ENCODE data around the gene GAPDH. TPM values are rescaled to one million over a fixed set of nuclear protein-coding genes. Genes with fewer than 3 reads are reported as not detected.

The GAPDH gene
- total and polyA plus RNA-seq, 10 of the 15 experiments (the other 5 are each of a cell fraction or from before 2014, with no cell fraction given) = 5,606 to 14,240 (median 9,400) TPM

GRCh38 chr12:6547987-6548386 lies 13.7 kb downstream of the GAPDH start:
- H3K27me3 ChIP-seq (replicated peaks in 1 of 2; ENCODE audit: control insufficient read depth in 2 of 2, insufficient read depth in 2 of 2, low read length in 1 of 2) = no peaks in the 10 kb centered on the region
- H2AFZ ChIP-seq (ENCODE audit: control insufficient read depth, low read depth, low read length) = no peak overlapping the region
- H3K36me3 ChIP-seq (ENCODE audit: control insufficient read depth in 2 of 2, insufficient read depth in 2 of 2, low read length in 1 of 2) = peaks cover 16 to 19% of the 10 kb centered on the region in 2 experiments
- CTCF ChIA-PET = interaction anchor here (1.4 kb wide), 1 partner anchor 10 kb away, joined by 3 read pairs; no protein-coding TSS in a partner anchor
- no peak for FAIRE-seq
- POLR2A ChIA-PET = interaction anchor here (0.8 kb wide), 1 partner anchor 15 kb away, joined by 3 read pairs; no protein-coding TSS in a partner anchor
- TF ChIP-seq SMAD1 (IDR thresholded peaks at IDR 0.05; ENCODE audit: low read depth, partially characterized antibody) (no peak), ZBED1 (IDR thresholded peaks at IDR 0.05; ENCODE audit: borderline replicate concordance) (no peak)
- intact Hi-C loops (cut with micrococcal nuclease; ENCODE audit: unreplicated experiment) (no loop called here), in situ Hi-C loops (cut with MboI) (no loop called here)
- no peak for DNase-seq (ENCODE audit: low read depth, low spot score)
- SMC1A ChIA-PET (ENCODE audit: uncharacterized antibody, unreplicated experiment) = no interaction called here
- WGBS (ENCODE audit: insufficient coverage, insufficient replicate concordance, low lambda C conversion rate, missing lambda C conversion rate) = 96% methylated on average over 9 of the region's 9 CpGs
- no peak overlapping the region for H3K4me2 ChIP-seq (ENCODE audit: control insufficient read depth, insufficient read depth)
- no peak overlapping the region for H3K9ac ChIP-seq (ENCODE audit: control insufficient read depth, insufficient read depth, low read length)
- no TSS peak for BruUV-seq (replicated peaks)
- no peaks in the 10 kb centered on the region for H4K20me1 ChIP-seq (ENCODE audit: control insufficient read depth, insufficient read depth)
- RAD21 ChIA-PET (ENCODE audit: unreplicated experiment) = no interaction called here
- no peak for ATAC-seq
- no peaks in the 10 kb centered on the region for H3K9me3 ChIP-seq (replicated peaks; ENCODE audit: control insufficient read depth, insufficient read depth, low read length)
- H3K4me3 ChIP-seq = no peak overlapping the region
- H3K27ac ChIP-seq (ENCODE audit: control insufficient read depth, insufficient read depth) = no peak overlapping the region
- peaks cover 2% of the 10 kb centered on the region for H3K4me1 ChIP-seq (ENCODE audit: control insufficient read depth, insufficient read depth, low read length)
- peaks cover 17% of the 10 kb centered on the region for H3K79me2 ChIP-seq (ENCODE audit: control insufficient read depth, insufficient read depth, low read length)

GRCh38 chr12:6548556-6548955 lies 14.2 kb downstream of the GAPDH start:
- TF ChIP-seq HDAC2 (IDR thresholded peaks at IDR 0.05) = no peak
- TF ChIP-seq, protein P1, sequence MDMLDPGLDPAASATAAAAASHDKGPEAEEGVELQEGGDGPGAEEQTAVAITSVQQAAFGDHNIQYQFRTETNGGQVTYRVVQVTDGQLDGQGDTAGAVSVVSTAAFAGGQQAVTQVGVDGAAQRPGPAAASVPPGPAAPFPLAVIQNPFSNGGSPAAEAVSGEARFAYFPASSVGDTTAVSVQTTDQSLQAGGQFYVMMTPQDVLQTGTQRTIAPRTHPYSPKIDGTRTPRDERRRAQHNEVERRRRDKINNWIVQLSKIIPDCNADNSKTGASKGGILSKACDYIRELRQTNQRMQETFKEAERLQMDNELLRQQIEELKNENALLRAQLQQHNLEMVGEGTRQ (IDR thresholded peaks at IDR 0.05; ENCODE audit: borderline replicate concordance, low read depth, low read length) = no peak
- no peak for TF ChIP-seq DPF2 (IDR thresholded peaks at IDR 0.05)
- TF ChIP-seq BACH1 (IDR thresholded peaks at IDR 0.05; ENCODE audit: borderline replicate concordance) = no peak
- no peak for TF ChIP-seq PAX8 (IDR thresholded peaks at IDR 0.05)
- TF ChIP-seq, protein P2, sequence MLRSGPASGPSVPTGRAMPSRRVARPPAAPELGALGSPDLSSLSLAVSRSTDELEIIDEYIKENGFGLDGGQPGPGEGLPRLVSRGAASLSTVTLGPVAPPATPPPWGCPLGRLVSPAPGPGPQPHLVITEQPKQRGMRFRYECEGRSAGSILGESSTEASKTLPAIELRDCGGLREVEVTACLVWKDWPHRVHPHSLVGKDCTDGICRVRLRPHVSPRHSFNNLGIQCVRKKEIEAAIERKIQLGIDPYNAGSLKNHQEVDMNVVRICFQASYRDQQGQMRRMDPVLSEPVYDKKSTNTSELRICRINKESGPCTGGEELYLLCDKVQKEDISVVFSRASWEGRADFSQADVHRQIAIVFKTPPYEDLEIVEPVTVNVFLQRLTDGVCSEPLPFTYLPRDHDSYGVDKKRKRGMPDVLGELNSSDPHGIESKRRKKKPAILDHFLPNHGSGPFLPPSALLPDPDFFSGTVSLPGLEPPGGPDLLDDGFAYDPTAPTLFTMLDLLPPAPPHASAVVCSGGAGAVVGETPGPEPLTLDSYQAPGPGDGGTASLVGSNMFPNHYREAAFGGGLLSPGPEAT (IDR thresholded peaks at IDR 0.05; ENCODE audit: low read depth) = no peak
- no peak for TF ChIP-seq PKNOX1 (IDR thresholded peaks at IDR 0.05)
- TF ChIP-seq ZNF207 (IDR thresholded peaks at IDR 0.05; ENCODE audit: borderline replicate concordance) = no peak
- TF ChIP-seq JUNB (IDR thresholded peaks at IDR 0.05) = no peak
- no peak for ATAC-seq
- no peak overlapping the region for H3K9ac ChIP-seq (ENCODE audit: control insufficient read depth, insufficient read depth, low read length)
- CTCF ChIA-PET = interaction anchor here (7.4 kb wide), 1 partner anchor 9 kb away, joined by 69 read pairs; no protein-coding TSS in a partner anchor
- H3K4me3 ChIP-seq = no peak overlapping the region
- peaks cover 16 to 19% of the 10 kb centered on the region in 2 experiments for H3K36me3 ChIP-seq (ENCODE audit: control insufficient read depth in 2 of 2, insufficient read depth in 2 of 2, low read length in 1 of 2)
- H3K27me3 ChIP-seq (replicated peaks in 1 of 2; ENCODE audit: control insufficient read depth in 2 of 2, insufficient read depth in 2 of 2, low read length in 1 of 2) = no peaks in the 10 kb centered on the region
- POLR2A ChIA-PET = no interaction called here
- H3K9me3 ChIP-seq (replicated peaks; ENCODE audit: control insufficient read depth, insufficient read depth, low read length) = no peaks in the 10 kb centered on the region
- WGBS (ENCODE audit: insufficient coverage, insufficient replicate concordance, low lambda C conversion rate, missing lambda C conversion rate) = 96% methylated on average over 26 of the region's 26 CpGs
- H3K4me2 ChIP-seq (ENCODE audit: control insufficient read depth, insufficient read depth) = no peak overlapping the region
- H3K27ac ChIP-seq (ENCODE audit: control insufficient read depth, insufficient read depth) = no peak overlapping the region
- in situ Hi-C loops (cut with MboI) = no loop called here
- RAD21 ChIA-PET (ENCODE audit: unreplicated experiment) = no interaction called here
- FAIRE-seq = no peak
- no TSS peak for BruUV-seq (replicated peaks)
- SMC1A ChIA-PET (ENCODE audit: uncharacterized antibody, unreplicated experiment) = interaction anchor here (0.8 kb wide), 1 partner anchor 125 kb away, joined by 3 read pairs; no protein-coding TSS in a partner anchor
- intact Hi-C loops (cut with micrococcal nuclease; ENCODE audit: unreplicated experiment) = no loop called here
- no peaks in the 10 kb centered on the region for H4K20me1 ChIP-seq (ENCODE audit: control insufficient read depth, insufficient read depth)
- peaks cover 22% of the 10 kb centered on the region for H3K79me2 ChIP-seq (ENCODE audit: control insufficient read depth, insufficient read depth, low read length)
- no peak for DNase-seq (ENCODE audit: low read depth, low spot score)
- H2AFZ ChIP-seq (ENCODE audit: control insufficient read depth, low read depth, low read length) = no peak overlapping the region
- peaks cover 7% of the 10 kb centered on the region for H3K4me1 ChIP-seq (ENCODE audit: control insufficient read depth, insufficient read depth, low read length)
